Urinary bladder (tissue), 4 donors: ENCODE results near the gene TRAM2. TPM values are rescaled to one million over a fixed set of nuclear protein-coding genes. Genes with fewer than 3 reads are reported as not detected.

Source experiments
- DNase-seq: peaks from one replicate; pipeline ENCODE4 v3.0.0-alpha.2; 2015; ENCODE audit errors: extremely low spot score
- H3K27ac ChIP-seq: one replicate; pipeline ENCODE4 v1.5.1; 2013; ENCODE audit warnings: low read depth, mild to moderate bottlenecking, moderate library complexity
- H3K36me3 ChIP-seq: one replicate; pipeline ENCODE4 v1.6.1; 2013; ENCODE audit warnings: mild to moderate bottlenecking, moderate library complexity; ENCODE audit not compliant: insufficient read depth
- H3K4me1 ChIP-seq: one replicate; pipeline ENCODE4 v1.6.1; 2013; ENCODE audit warnings: mild to moderate bottlenecking, moderate library complexity; ENCODE audit not compliant: insufficient read depth
- H3K4me3 ChIP-seq: one replicate; pipeline ENCODE4 v1.5.1; 2013; ENCODE audit warnings: low read depth, low read length
- WGBS: extraction: QIAGEN DNeasy Blood & Tissue Kit; methylation state at CpG from one replicate; pipeline ENCODE4 v1.1.7; 2013; 5-methylcytosine and 5-hydroxymethylcytosine counted together
- polyA plus RNA-seq: library from polyadenylated mRNA; stranded (reverse); fragments of 200-250 nt; gene quantifications from one replicate; pipeline ENCODE4 v1.2.3, GENCODE V29; 2013
- total RNA-seq: library from RNA; depleted of rRNA; stranded (reverse); fragments of >200 nt; gene quantifications from one replicate; pipeline ENCODE4 v1.2.3, GENCODE V29; 2014
- donor health status: healthy with polysubstance abuse.
- donor health status: healthy.

The TRAM2 gene
- total and polyA plus RNA-seq, 2 donors = 22.9 to 25.2 TPM

GRCh38 chr6:52552278-52552643 is 24.6 kb downstream of the TRAM2 start:
- H3K4me3 ChIP-seq = no peak overlapping the region
- no peak overlapping the region for H3K27ac ChIP-seq
- H3K36me3 ChIP-seq = no peaks in the 10 kb centered on the region
- no peaks in the 10 kb centered on the region for H3K4me1 ChIP-seq
- WGBS = 23% methylated on average over 6 of the region's 6 CpGs
- no peak for DNase-seq

DNA sequence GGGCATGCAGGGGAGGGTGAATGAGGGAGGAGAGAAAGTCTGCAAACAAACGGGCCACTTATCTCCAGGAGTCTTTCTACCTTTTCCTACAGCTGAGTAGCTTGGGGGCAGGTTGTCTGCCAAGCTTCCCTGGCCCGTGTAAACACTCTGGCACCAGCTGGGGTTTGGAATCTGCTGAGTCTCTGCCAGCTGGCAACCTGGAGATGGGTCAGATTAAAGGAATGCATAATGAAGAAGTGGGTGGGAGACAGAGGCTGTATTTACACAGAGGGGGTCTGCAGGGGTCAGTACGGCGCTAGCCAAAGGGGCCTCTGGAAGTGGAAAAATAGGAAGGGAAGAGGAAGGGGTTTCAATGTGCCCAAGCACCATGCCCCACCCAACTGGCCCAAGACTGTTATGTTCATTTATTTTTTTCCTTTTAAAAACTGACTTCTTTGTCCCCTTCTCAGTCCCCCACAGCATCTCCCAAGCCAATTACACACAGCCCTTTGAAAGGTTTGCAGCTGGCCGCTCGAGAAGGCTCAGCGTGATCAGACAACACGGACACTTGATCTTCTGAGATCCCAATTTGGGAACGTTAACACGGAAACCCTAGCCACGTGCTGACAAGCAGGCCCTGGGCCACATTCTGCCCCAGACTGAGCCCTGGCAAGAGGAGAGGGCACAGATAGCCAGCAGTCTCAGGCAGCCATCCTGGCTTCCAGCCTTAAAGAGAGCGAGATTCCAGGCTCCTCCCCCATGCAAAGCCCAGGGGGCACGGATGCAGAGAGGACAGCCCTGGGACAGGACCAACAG is 25.2 kb downstream of the TRAM2 start:
- no peak for DNase-seq
- Histone ChIP-seq H3K4me3 (no peak overlapping the region), H3K4me1 (no peaks in the 10 kb centered on the region), H3K27ac (no peak overlapping the region), H3K36me3 (no peaks in the 10 kb centered on the region)
- WGBS = 16% methylated on average over 13 of the region's 13 CpGs

- WGBS = 60% methylated on average over 5 of the region's 5 CpGs
- Histone ChIP-seq H3K36me3 (no peaks in the 10 kb centered on the region), H3K4me1 (no peaks in the 10 kb centered on the region), H3K27ac (no peak overlapping the region), H3K4me3 (no peak overlapping the region)
- no peak for DNase-seq
These were observed 26.0 kb downstream of the TRAM2 start for GRCh38 chr6:52550870-52551269.

DNA sequence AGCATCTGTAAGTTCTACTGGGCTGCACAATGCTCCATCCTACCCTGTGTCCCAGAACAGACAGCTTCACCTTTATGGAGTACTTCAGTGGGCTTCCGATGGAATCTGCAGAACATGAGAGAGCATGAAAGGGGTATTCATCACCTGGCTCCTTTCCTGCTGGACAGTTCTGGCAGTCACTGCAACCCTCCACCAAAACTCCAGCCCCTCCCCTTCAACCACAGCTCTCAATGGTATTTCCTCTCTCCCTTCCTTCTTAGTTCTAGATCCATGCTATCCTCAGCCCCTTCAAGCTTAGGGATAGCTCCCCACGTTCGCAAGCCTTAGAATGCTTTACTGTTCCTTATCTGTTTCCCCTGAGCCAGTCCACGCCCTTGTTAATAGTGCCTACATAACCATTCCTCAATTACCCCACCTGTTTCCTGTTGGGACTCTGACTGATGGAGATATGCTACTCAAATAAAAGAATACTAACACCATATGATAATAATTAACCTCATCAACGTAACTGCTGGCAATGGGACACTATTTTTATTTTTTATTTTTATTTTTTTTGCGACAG is 26.8 kb downstream of the TRAM2 start:
- H3K4me1 ChIP-seq = no peaks in the 10 kb centered on the region
- 67% methylated on average over 6 of the region's 6 CpGs for WGBS
- no peak overlapping the region for H3K4me3 ChIP-seq
- no peak for DNase-seq
- no peaks in the 10 kb centered on the region for H3K36me3 ChIP-seq
- H3K27ac ChIP-seq = no peak overlapping the region

DNA sequence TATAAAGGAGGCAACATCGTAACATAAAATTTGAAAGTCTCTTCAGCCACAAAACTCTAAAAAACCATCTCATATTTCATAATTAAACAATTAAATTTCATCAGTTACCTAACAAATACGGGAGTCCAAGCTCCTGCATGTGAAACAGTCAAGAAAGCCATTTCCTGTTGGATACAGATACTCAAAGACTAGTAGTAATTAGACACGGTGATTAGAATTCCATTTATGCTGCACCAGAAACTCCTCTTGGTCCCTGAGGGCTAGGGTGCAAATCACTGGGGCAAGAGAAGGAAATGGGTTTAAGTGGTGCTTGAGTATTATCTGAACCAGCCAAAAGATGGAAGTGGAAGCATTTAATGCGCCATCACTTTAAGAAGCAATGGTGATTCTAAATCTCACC is 27.4 kb downstream of the TRAM2 start:
- DNase-seq = no peak
- 85% methylated on average over 4 of the region's 4 CpGs for WGBS
- H3K4me1 ChIP-seq = no peaks in the 10 kb centered on the region
- no peaks in the 10 kb centered on the region for H3K36me3 ChIP-seq
- no peak overlapping the region for H3K4me3 ChIP-seq
- H3K27ac ChIP-seq = no peak overlapping the region

- no peak for DNase-seq
- H3K27ac ChIP-seq = no peak overlapping the region
- no peaks in the 10 kb centered on the region for H3K4me1 ChIP-seq
- 94% methylated on average over 5 of the region's 5 CpGs for WGBS
- no peak overlapping the region for H3K4me3 ChIP-seq
- no peaks in the 10 kb centered on the region for H3K36me3 ChIP-seq
These were observed 27.9 kb downstream of the TRAM2 start for GRCh38 chr6:52548999-52549398.

- Histone ChIP-seq H3K4me1 (no peaks in the 10 kb centered on the region), H3K36me3 (no peaks in the 10 kb centered on the region), H3K4me3 (no peak overlapping the region), H3K27ac (no peak overlapping the region)
- 77% methylated on average over 7 of the region's 7 CpGs for WGBS
- DNase-seq = no peak
These were observed 28.5 kb downstream of the TRAM2 start for GRCh38 chr6:52548353-52548713.

DNA sequence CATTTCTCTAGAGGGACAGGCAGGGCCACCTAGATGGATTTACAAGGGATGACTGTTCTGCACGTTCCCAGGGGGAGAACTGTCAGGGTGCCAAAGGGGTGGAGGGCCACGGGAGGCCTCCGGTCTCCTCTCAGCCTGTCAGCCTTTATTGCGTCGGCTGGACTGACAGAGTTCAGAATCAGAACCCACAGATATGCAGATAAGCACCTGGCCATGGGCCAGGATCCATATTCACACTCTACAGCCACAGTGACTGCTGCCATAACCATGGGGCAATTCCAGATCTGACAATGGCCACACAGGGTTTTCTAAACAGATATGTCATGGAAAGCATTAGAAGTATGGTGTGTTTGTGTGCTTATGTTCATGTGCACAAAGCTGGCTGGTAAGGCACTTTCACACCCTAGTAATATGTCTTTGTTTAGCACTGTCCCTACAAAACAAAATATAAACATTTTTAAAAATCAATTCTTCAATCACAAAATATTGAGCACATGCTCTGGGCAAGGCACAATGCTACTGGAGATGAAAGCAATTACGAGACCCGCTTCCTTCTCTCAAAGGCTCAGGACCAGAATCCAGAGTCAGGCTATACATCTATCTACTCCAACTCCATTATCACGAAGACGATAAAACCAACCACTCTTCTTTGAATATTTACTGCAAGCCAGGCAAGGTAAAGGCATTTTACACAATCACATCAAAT is 29.1 kb downstream of the TRAM2 start:
- H3K36me3 ChIP-seq = no peaks in the 10 kb centered on the region
- no peak overlapping the region for H3K27ac ChIP-seq
- H3K4me3 ChIP-seq = no peak overlapping the region
- 52% methylated on average over 9 of the region's 9 CpGs for WGBS
- no peak for DNase-seq
- no peaks in the 10 kb centered on the region for H3K4me1 ChIP-seq

DNA sequence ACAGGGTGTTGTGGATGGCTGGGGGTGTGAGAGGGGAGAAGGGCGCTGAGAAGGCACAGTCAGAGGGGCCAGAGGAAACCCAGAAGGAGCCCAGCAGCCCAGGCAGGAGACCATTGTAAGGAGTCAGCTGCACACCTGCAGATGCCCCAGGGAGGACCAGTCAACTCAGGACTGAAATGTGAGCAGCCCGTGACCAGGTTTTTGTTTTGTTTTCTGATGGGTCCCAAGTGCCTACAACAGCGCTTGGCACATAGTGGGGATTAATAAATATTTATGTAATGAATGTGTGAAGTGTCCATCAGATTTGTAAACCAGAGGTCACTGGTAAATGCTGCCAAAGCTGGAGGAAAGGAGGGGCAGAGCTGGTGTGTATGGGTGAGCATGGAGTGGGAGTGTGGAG is 30.2 kb downstream of the TRAM2 start:
- no peak overlapping the region for H3K27ac ChIP-seq

DNA sequence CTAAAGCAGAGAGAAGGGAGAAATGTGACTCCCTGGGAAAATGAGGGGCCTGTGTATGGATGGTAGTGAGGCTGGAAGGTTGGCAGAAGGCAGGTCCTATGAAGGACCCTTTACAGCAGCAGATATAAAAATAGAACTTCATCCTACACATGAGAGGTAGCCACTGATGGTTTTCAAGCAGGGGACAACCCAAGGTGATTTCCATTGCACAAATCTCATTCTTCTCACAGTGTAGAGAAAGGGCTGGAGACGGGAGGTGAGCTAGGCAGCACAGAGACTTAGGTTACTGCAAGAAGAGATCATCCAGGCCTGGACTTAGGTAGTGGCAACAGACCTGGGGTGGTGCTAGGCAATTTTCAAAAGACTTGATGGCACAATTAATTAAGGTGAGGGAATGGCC is 30.7 kb downstream of the TRAM2 start:
- Histone ChIP-seq H3K36me3 (no peaks in the 10 kb centered on the region), H3K4me1 (no peaks in the 10 kb centered on the region), H3K27ac (no peak overlapping the region), H3K4me3 (no peak overlapping the region)
- WGBS = 89% methylated on average over 1 of the region's 1 CpG
- no peak for DNase-seq

More for the DNA sequence above, 30.2 kb downstream of the TRAM2 start:
- no peak for DNase-seq
- Histone ChIP-seq H3K4me1 (no peaks in the 10 kb centered on the region), H3K4me3 (no peak overlapping the region), H3K36me3 (no peaks in the 10 kb centered on the region)
- WGBS = 81% methylated on average over 3 of the region's 3 CpGs

GRCh38 chr6:52545406-52546119 is 31.3 kb downstream of the TRAM2 start:
- no peaks in the 10 kb centered on the region for H3K4me1 ChIP-seq
- 79% methylated on average over 6 of the region's 6 CpGs for WGBS
- no peak overlapping the region for H3K27ac ChIP-seq

DNA sequence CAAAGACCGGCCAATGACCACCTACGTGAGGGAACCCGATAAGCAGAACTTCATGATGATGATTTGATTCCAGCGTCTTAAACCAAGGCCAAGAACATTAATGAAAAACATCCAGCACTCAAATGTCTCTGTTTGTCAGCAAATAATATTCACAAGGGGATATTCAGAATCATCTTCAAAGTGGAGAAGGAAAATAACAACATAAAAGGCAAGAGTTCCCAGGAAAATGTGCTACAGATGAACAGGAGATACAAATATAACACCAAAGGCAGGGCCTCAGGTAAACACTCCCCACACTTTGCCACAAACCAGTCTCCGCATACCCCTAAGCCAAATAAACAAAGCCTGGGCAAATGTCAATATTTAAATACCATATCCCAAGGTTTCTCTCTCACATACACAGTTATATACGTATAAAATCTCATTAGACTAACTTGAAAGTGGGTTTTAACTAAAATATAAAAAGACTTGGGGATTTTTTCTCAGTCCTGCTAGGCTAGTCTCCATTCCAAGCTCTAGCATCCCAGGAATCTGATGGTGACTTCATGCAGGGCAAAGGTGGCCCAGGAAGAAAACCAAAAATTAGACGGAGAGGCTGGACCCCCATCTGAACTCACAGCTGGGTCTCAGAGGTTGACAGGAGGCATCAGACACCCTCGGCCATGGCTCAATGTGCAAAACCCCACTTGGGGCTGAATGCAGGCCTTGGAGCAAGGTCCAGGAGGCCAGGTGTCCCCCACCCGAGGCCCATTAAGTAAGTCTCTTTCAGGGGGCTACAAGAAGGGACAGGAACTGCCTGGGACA is 32.1 kb downstream of the TRAM2 start:
- no peaks in the 10 kb centered on the region for H3K4me1 ChIP-seq
- no peak overlapping the region for H3K4me3 ChIP-seq
- no peaks in the 10 kb centered on the region for H3K36me3 ChIP-seq
- H3K27ac ChIP-seq = no peak overlapping the region
- no peak for DNase-seq
- 71% methylated on average over 9 of the region's 9 CpGs for WGBS

More at GRCh38 chr6:52545406-52546119, 31.3 kb downstream of the TRAM2 start:
- Histone ChIP-seq H3K36me3 (no peaks in the 10 kb centered on the region), H3K4me3 (no peak overlapping the region)
- no peak for DNase-seq
